ENCODE measurements around the gene TRIM71.

GRCh38 chr3:32848215-32848614 is 30.4 kb downstream of the TRIM71 start:
- TF ChIP-seq EZH2phosphoT487 (IDR thresholded peaks at IDR 0.05; ENCODE audit: insufficient read depth, low read depth): no peak
- TF ChIP-seq EZH2 (IDR thresholded peaks at IDR 0.05; ENCODE audit: insufficient read depth, poor library complexity, severe bottlenecking): no peak

All from GM23248 (cell line).